Neutrophil (primary cell): Measurements from ENCODE around the gene GOLIM4.

Experiments
- H3K27ac ChIP-seq: fragments of 200-600 bp; sonication (generic); 2 replicates; pipeline ENCODE4 v1.5.1; 2016; ENCODE audit warnings: mild to moderate bottlenecking, moderate library complexity
- H3K27me3 ChIP-seq: fragments of 200-600 bp; sonication (generic); 2 replicates; pipeline ENCODE4 v1.6.0; 2016; ENCODE audit warnings: mild to moderate bottlenecking
- H3K36me3 ChIP-seq: fragments of 200-600 bp; sonication (generic); 2 replicates; pipeline ENCODE4 v1.5.1; 2017
- H3K4me1 ChIP-seq, 2 experiments: fragments of 200-600 bp in 1 of 2; sonication (generic) in 1 of 2; 1 replicate in 1 of 2; 2 replicates in 1 of 2; pipeline versions ENCODE4 v1.5.1 to v1.6.1; 2013 to 2016; ENCODE audit warnings: low read depth in 1 of 2, low read length in 1 of 2, mild to moderate bottlenecking in 1 of 2, moderate library complexity in 1 of 2; ENCODE audit not compliant: control insufficient read depth in 1 of 2, insufficient read depth in 1 of 2
- H3K4me3 ChIP-seq, 2 experiments: fragments of 200-600 bp in 1 of 2; sonication (generic) in 1 of 2; 1 replicate in 1 of 2; 2 replicates in 1 of 2; pipeline ENCODE4 v1.5.1; 2013 to 2016; ENCODE audit warnings: low read depth in 1 of 2, low read length in 1 of 2, mild to moderate bottlenecking in 1 of 2, moderate library complexity in 1 of 2
- H3K9me3 ChIP-seq: fragments of 200-600 bp; sonication (generic); 2 replicates; pipeline ENCODE4 v1.5.1; 2016
- TF ChIP-seq, protein P1 (sequence below): fragments of 200-600 bp; sonication (generic); IDR thresholded peaks from 2 replicates; pipeline ENCODE4 v1.5.1; 2016; ENCODE audit warnings: antibody characterized with exemption

Gene GOLIM4

DNA sequence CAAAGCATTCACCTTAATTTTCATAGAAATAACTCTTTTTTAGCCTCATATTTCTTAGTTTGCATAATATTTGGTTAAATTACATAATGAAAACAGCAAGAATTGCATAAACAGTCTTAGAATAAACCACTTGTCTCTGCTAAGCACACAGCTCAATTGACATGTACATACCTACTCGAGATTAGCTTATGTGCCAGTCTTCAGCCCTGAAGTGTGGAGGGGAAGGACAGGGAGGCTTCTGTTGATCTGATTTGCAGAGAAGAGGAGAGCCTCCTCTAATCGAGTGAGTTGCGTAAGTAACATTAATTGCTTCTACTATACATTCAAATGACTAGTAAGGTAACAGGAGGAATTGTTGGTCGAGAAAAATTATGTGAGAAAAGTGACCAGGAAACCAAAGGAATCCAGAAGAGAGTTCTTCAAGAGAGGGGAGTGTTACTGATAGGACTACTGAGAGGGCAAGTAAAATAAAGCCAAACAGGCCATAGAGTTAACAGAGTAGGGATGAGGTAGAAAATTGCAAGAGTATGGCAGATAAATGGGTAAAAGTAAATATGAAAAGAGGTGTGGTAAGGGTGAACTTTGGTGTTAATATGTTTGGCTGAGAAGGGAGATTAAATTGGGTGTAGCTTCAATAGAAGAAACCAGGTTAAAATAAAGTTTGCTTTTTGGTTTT lies 7.1 kb upstream of the GOLIM4 start:
- TF ChIP-seq, protein P1, sequence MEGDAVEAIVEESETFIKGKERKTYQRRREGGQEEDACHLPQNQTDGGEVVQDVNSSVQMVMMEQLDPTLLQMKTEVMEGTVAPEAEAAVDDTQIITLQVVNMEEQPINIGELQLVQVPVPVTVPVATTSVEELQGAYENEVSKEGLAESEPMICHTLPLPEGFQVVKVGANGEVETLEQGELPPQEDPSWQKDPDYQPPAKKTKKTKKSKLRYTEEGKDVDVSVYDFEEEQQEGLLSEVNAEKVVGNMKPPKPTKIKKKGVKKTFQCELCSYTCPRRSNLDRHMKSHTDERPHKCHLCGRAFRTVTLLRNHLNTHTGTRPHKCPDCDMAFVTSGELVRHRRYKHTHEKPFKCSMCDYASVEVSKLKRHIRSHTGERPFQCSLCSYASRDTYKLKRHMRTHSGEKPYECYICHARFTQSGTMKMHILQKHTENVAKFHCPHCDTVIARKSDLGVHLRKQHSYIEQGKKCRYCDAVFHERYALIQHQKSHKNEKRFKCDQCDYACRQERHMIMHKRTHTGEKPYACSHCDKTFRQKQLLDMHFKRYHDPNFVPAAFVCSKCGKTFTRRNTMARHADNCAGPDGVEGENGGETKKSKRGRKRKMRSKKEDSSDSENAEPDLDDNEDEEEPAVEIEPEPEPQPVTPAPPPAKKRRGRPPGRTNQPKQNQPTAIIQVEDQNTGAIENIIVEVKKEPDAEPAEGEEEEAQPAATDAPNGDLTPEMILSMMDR: no peak
- no peaks in the 10 kb centered on the region for H3K36me3 ChIP-seq
- H3K27me3 ChIP-seq: no peaks in the 10 kb centered on the region
- H3K27ac ChIP-seq: no peak overlapping the region
- H3K4me3 ChIP-seq: no peak overlapping the region
- no peaks in the 10 kb centered on the region for H3K9me3 ChIP-seq
- no peaks in the 10 kb centered on the region for H3K4me1 ChIP-seq

DNA sequence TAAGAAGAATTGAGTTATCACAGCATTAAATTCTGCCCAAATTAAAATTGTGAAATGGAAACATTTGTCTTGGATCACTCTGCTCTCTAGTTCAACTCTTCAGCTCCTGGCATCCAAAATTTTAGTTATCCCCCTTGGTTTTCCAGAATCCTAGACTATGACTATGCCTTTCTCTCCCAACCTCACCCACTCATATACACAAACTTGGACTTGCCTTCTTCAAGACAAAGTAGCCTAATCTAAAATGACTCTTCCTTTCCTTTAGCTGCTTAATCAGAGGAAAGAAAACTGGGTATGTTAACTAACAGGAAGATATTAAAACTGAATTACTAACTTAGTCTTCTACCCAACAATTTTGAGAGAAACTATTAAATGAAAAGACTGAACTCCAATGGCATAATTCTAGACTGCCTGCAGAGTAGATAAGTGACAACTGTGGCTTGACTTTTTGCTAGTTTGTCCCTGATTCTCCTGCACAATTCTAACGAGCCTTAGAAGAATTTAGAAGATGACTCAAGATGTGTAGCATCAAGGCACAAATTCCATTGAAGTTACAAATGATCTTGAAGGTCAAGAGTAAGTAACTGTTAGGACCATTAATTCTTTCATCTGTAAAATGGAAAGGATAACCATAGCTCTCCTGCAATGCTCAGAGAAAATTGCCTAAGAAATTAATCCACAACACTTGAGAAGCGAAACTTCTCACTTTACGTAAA lies 5.2 kb upstream of the GOLIM4 start:
- Histone ChIP-seq H3K36me3 (no peaks in the 10 kb centered on the region), H3K27ac (no peak overlapping the region), H3K4me1 (peaks cover 4 to 6% of the 10 kb centered on the region in 2 experiments), H3K4me3 (no peak overlapping the region), H3K27me3 (peaks cover 4% of the 10 kb centered on the region), H3K9me3 (no peaks in the 10 kb centered on the region)
- TF ChIP-seq, protein P1: no peak

DNA sequence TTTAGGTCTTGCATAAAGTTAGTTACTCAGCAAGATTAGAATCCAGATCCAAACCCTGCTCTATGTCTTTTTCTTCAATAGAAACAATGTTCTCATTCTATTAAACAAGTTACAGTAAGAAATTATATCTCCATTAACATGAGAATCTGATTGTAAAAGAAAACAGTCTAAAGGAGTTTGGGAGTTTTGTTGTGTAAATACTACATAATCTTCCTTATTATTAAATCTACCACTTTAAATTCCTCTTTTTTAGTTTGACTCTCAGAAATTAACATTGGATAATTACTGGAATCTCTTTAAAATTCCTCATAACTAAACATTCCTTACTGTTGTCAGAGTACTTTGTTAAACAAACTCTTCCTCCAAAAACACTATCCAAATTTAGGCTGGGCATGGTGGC lies 1.7 kb upstream of the GOLIM4 start:
- TF ChIP-seq, protein P1: no peak
- Histone ChIP-seq H3K36me3 (no peaks in the 10 kb centered on the region), H3K4me3 (no peak overlapping the region), H3K27ac (no peak overlapping the region), H3K4me1 (peaks cover 19% of the 10 kb centered on the region in 2 experiments), H3K27me3 (peaks cover 4% of the 10 kb centered on the region), H3K9me3 (no peaks in the 10 kb centered on the region)

DNA sequence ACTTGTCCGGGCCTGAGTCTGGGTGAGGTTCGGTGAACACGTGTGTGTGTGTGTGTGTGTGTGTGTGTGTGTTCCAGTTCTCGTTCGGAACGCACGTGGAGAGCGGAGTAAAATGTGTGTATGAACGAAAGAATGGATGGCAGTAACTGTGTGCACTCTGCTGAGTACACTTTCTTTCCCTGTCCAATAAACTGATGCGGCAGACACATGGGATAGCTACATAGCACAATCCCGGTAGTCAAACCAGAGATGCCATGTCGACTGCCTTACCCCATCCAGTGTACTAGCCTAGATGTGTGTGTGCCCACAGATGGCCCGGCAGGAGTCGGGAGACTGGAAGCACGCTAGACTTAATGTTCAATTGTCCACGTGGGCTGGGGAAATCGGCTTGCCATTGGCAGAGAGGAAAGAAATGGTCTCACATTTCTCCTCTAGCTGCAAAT lies 507 bp upstream of the GOLIM4 start:
- Histone ChIP-seq H3K27me3 (peaks cover 4% of the 10 kb centered on the region), H3K27ac (no peak overlapping the region), H3K9me3 (no peaks in the 10 kb centered on the region), H3K36me3 (no peaks in the 10 kb centered on the region), H3K4me3 (peak overlapping the region; percentile 73 to 78), H3K4me1 (peaks cover 19% of the 10 kb centered on the region in 2 experiments)
- TF ChIP-seq, protein P1: no peak

DNA sequence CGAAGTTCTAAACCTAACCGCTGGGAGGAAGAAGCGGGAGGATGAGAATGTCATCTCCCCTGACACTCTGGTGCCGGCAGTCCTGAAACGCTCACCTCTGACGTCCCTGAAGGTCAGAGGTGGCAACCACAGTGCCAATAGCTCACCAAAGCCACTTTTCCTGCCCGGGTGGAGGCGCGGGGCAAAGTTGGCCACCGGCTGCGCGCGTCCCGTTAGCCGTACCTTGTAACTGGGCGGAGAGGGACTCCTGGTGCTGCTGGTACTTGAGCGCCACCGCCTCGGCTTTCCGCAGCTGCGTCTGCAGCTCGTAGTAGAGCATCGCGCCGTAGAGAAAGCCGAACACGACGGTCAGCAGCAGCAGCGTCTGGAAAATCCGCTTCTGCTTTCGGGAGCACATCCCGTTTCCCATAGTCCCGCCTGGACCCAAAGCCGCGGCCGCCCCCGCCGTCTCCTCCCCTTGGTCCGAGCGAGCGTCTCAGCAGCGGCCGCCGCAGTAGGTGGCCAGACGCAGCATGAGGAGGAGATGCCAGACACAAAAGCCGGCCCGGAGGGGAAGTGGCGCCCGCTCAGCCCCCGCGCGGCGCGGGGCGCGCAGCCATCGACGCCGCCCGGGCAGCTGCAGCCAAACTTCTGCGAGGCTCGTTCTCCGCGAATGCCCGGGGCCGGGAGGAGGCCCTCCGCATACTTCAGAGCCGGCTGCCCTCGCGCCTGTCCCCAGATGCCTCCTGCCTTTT lies 680 bp downstream of the GOLIM4 start:
- peaks cover 4% of the 10 kb centered on the region for H3K27me3 ChIP-seq
- TF ChIP-seq, protein P1: no peak
- H3K4me3 ChIP-seq: peak overlapping the region; percentile 73 to 78
- peaks cover 19% of the 10 kb centered on the region in 2 experiments for H3K4me1 ChIP-seq
- H3K9me3 ChIP-seq: no peaks in the 10 kb centered on the region
- peak overlapping the region; percentile 64 for H3K27ac ChIP-seq
- no peaks in the 10 kb centered on the region for H3K36me3 ChIP-seq
